Measurements from ENCODE around the gene TMEM235. TPM values are rescaled to one million over a fixed set of nuclear protein-coding genes. Genes with fewer than 3 reads are reported as not detected.

The TMEM235 gene
- total and polyA plus RNA-seq, 9 of the 15 experiments (the other 6 are each of a cell fraction or from before 2014, with no cell fraction given), result not detected

DNA sequence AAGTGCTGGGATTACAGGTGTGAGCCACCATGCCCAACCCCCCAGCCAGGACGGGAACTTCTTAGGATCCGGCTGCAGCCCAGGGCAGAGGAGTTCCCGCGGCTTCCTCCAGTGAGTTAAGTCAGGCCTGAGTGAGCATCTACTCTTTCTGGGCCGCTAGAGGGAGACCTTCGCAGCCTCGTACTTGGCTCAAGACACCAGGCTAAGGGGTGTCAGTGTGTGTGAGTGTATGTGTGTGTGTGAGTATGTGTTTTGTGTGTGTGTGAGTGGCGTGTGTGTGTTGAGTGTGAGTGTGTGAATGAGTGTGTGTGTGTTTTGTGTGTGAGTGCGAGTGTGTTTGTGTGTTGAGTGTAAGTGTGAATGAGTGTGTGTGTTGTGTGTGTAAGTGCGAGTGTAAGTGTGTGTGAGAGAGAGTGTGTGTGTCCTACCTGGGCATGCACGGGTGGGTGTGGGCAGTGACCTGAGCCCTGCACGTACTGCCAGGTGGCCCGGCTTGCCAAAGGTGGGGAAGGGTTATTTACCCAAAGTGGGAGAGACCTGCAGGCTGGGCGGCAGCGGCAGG is 58.5 kb downstream of the TMEM235 start (continued):
- TF ChIP-seq, protein P1, sequence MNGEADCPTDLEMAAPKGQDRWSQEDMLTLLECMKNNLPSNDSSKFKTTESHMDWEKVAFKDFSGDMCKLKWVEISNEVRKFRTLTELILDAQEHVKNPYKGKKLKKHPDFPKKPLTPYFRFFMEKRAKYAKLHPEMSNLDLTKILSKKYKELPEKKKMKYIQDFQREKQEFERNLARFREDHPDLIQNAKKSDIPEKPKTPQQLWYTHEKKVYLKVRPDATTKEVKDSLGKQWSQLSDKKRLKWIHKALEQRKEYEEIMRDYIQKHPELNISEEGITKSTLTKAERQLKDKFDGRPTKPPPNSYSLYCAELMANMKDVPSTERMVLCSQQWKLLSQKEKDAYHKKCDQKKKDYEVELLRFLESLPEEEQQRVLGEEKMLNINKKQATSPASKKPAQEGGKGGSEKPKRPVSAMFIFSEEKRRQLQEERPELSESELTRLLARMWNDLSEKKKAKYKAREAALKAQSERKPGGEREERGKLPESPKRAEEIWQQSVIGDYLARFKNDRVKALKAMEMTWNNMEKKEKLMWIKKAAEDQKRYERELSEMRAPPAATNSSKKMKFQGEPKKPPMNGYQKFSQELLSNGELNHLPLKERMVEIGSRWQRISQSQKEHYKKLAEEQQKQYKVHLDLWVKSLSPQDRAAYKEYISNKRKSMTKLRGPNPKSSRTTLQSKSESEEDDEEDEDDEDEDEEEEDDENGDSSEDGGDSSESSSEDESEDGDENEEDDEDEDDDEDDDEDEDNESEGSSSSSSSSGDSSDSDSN (IDR thresholded peaks at IDR 0.05; ENCODE audit: borderline replicate concordance in 1 of 2, low read depth in 2 of 2, low read length in 2 of 2), result 0 out of 4 replicates have a peak, but pooled peaks of 1 of the 2 experiments have one; percentile 54
- TF ChIP-seq XRCC3 (IDR thresholded peaks at IDR 0.05), result no peak
- peak; percentile 25; the same call in 1 of the 2 replicates for TF ChIP-seq CBFB (CRISPR knock-in tag; IDR thresholded peaks at IDR 0.05)
- no peak for TF ChIP-seq ZNF224 (CRISPR knock-in tag; IDR thresholded peaks at IDR 0.05)
- peak; percentile 93 to 95 for TF ChIP-seq ARNT (IDR thresholded peaks at IDR 0.05)
- no peak for TF ChIP-seq FOS (IDR thresholded peaks at IDR 0.05; ENCODE audit: extremely low read depth, insufficient read length)
- no peak for TF ChIP-seq SIN3B (IDR thresholded peaks at IDR 0.05; ENCODE audit: low read depth)
- no peak for TF ChIP-seq KAT2B (IDR thresholded peaks at IDR 0.05; ENCODE audit: low read depth, low read length)
- no peak for TF ChIP-seq ZNF764 (CRISPR knock-in tag; IDR thresholded peaks at IDR 0.05; ENCODE audit: low read depth)
- TF ChIP-seq, protein P2, sequence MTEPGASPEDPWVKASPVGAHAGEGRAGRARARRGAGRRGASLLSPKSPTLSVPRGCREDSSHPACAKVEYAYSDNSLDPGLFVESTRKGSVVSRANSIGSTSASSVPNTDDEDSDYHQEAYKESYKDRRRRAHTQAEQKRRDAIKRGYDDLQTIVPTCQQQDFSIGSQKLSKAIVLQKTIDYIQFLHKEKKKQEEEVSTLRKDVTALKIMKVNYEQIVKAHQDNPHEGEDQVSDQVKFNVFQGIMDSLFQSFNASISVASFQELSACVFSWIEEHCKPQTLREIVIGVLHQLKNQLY (CRISPR knock-in tag; conservative IDR thresholded peaks at IDR 0.05), result no peak
- TF ChIP-seq ZNF780A (CRISPR knock-in tag; IDR thresholded peaks at IDR 0.05), result no peak
- TF ChIP-seq, protein P3, sequence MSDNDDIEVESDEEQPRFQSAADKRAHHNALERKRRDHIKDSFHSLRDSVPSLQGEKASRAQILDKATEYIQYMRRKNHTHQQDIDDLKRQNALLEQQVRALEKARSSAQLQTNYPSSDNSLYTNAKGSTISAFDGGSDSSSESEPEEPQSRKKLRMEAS (CRISPR knock-in tag; IDR thresholded peaks at IDR 0.05), result 0 out of 2 replicates have a peak, but pooled peaks have one; percentile 28
- TF ChIP-seq TAF9B (IDR thresholded peaks at IDR 0.05; ENCODE audit: partially characterized antibody), result no peak
- TF ChIP-seq, protein P4, sequence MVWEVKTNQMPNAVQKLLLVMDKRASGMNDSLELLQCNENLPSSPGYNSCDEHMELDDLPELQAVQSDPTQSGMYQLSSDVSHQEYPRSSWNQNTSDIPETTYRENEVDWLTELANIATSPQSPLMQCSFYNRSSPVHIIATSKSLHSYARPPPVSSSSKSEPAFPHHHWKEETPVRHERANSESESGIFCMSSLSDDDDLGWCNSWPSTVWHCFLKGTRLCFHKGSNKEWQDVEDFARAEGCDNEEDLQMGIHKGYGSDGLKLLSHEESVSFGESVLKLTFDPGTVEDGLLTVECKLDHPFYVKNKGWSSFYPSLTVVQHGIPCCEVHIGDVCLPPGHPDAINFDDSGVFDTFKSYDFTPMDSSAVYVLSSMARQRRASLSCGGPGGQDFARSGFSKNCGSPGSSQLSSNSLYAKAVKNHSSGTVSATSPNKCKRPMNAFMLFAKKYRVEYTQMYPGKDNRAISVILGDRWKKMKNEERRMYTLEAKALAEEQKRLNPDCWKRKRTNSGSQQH (CRISPR knock-in tag; IDR thresholded peaks at IDR 0.05), result peak; percentile 97
- TF ChIP-seq NR1H2 (CRISPR knock-in tag; IDR thresholded peaks at IDR 0.05), result no peak
- TF ChIP-seq, protein P5, sequence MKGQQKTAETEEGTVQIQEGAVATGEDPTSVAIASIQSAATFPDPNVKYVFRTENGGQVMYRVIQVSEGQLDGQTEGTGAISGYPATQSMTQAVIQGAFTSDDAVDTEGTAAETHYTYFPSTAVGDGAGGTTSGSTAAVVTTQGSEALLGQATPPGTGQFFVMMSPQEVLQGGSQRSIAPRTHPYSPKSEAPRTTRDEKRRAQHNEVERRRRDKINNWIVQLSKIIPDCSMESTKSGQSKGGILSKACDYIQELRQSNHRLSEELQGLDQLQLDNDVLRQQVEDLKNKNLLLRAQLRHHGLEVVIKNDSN (CRISPR knock-in tag; IDR thresholded peaks at IDR 0.05), result no peak
- peak; percentile 79 for TF ChIP-seq ZEB2 (IDR thresholded peaks at IDR 0.05)
- TF ChIP-seq ZNF445 (CRISPR knock-in tag; IDR thresholded peaks at IDR 0.05; ENCODE audit: low read depth), result no peak
- no peak; the same call in 1 of the 2 replicates for TF ChIP-seq RB1 (IDR thresholded peaks at IDR 0.05; ENCODE audit: low read depth)
- 0 out of 2 replicates have a peak, but pooled peaks have one; percentile 25 for TF ChIP-seq TARDBP (IDR thresholded peaks at IDR 0.05)
- TF ChIP-seq, protein P6, sequence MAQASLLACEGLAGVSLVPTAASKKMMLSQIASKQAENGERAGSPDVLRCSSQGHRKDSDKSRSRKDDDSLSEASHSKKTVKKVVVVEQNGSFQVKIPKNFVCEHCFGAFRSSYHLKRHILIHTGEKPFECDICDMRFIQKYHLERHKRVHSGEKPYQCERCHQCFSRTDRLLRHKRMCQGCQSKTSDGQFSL (CRISPR knock-in tag; IDR thresholded peaks at IDR 0.05), result no peak
- TF ChIP-seq, protein P6 (tag; IDR thresholded peaks at IDR 0.05), result no peak
- peak; percentile 59; the same call in 1 of the 2 replicates for TF ChIP-seq ZZZ3 (IDR thresholded peaks at IDR 0.05)
